Measurements from ENCODE around the gene STXBP1.

- TF ChIP-seq CTCF (IDR thresholded peaks at IDR 0.05) (no peak), POLR2A (IDR thresholded peaks at IDR 0.05) (no peak), EP300 (IDR thresholded peaks at IDR 0.05) (no peak)
Observed at GRCh38 chr9:127703289-127703946, 91.3 kb downstream of the STXBP1 start.

Data from tibial nerve (tissue), 4 donors.